ENCODE measurements around the gene PTPRM. TPM values are rescaled to one million over a fixed set of nuclear protein-coding genes. Genes with fewer than 3 reads are reported as not detected.

PTPRM gene
- total RNA-seq, 1 donor from 2014 or later: 109 TPM

GRCh38 chr18:7809455-7809854, 242.3 kb downstream of the PTPRM start:
- DNase-seq: no peak

GRCh38 chr18:7809978-7810377, 242.9 kb downstream of the PTPRM start:
- DNase-seq: no peak

GRCh38 chr18:7812431-7813063, 245.4 kb downstream of the PTPRM start:
- peak; percentile 54 for DNase-seq

GRCh38 chr18:7813131-7813530, 246.0 kb downstream of the PTPRM start:
- no peak for DNase-seq

- no peak for DNase-seq
Measured at GRCh38 chr18:7814754-7815315, 247.7 kb downstream of the PTPRM start.

- no peak for DNase-seq
Measured at GRCh38 chr18:7815787-7816186, 248.7 kb downstream of the PTPRM start.

- no peak for DNase-seq
Measured at GRCh38 chr18:7817575-7818230, 250.6 kb downstream of the PTPRM start.

GRCh38 chr18:7821784-7822183, 254.7 kb downstream of the PTPRM start:
- no peak for DNase-seq

GRCh38 chr18:7822435-7823331, 255.6 kb downstream of the PTPRM start:
- peak; percentile 68 for DNase-seq

- no peak for DNase-seq
Measured at GRCh38 chr18:7824970-7825369, 257.9 kb downstream of the PTPRM start.

- no peak for DNase-seq
Measured at GRCh38 chr18:7830468-7830867, 263.4 kb downstream of the PTPRM start.

GRCh38 chr18:7839548-7839947, 272.4 kb downstream of the PTPRM start:
- no peak for DNase-seq

GRCh38 chr18:7840411-7840810, 273.3 kb downstream of the PTPRM start:
- peak; percentile 24 for DNase-seq

- no peak for DNase-seq
Measured at GRCh38 chr18:7844017-7844416, 276.9 kb downstream of the PTPRM start.

- no peak for DNase-seq
Measured at GRCh38 chr18:7844418-7844817, 277.3 kb downstream of the PTPRM start.

- DNase-seq: no peak
Measured at GRCh38 chr18:7846335-7846734, 279.2 kb downstream of the PTPRM start.

GRCh38 chr18:7847357-7848053, 280.4 kb downstream of the PTPRM start:
- DNase-seq: peak; percentile 30

GRCh38 chr18:7848054-7848412, 280.9 kb downstream of the PTPRM start:
- no peak for DNase-seq

GRCh38 chr18:7850446-7850845, 283.3 kb downstream of the PTPRM start:
- DNase-seq: no peak

GRCh38 chr18:7855028-7855427, 287.9 kb downstream of the PTPRM start:
- peak; percentile 22 for DNase-seq

GRCh38 chr18:7855671-7856070, 288.6 kb downstream of the PTPRM start:
- DNase-seq: no peak

- no peak for DNase-seq
Measured at GRCh38 chr18:7856116-7856515, 289.0 kb downstream of the PTPRM start.

Data from tongue (tissue), 2 donors.